Parathyroid adenoma (tissue), 2 donors: ENCODE results near the gene TMEM95.
A peak's percentile ranks its signal among the peaks of the same experiment; 100 is the strongest.

Experiments used
- H2AFZ ChIP-seq: fragments of 300-600 bp; sonication (generic); one replicate; pipeline ENCODE4 v1.7.0; 2017; ENCODE audit warnings: antibody characterized with exemption, mild to moderate bottlenecking
- H3K27ac ChIP-seq: fragments of 300-600 bp; sonication (generic); one replicate; pipeline ENCODE4 v1.7.0; 2017
- H3K27me3 ChIP-seq: fragments of 300-600 bp; sonication (generic); one replicate; pipeline ENCODE4 v1.7.0; 2017; ENCODE audit warnings: low read length; ENCODE audit not compliant: control insufficient read depth, insufficient read depth
- H3K36me3 ChIP-seq: fragments of 300-600 bp; sonication (generic); one replicate; pipeline ENCODE4 v1.7.0; 2017; ENCODE audit warnings: low read length; ENCODE audit not compliant: control insufficient read depth, insufficient read depth
- H3K4me1 ChIP-seq: fragments of 300-600 bp; sonication (generic); one replicate; pipeline ENCODE4 v1.7.0; 2017; ENCODE audit warnings: control low read depth
- H3K4me2 ChIP-seq: fragments of 300-600 bp; sonication (generic); one replicate; pipeline ENCODE4 v1.7.0; 2017; ENCODE audit warnings: low read length
- H3K4me3 ChIP-seq: fragments of 300-600 bp; sonication (generic); one replicate; pipeline ENCODE4 v1.7.0; 2017; ENCODE audit warnings: low read depth, low read length
- H3K79me2 ChIP-seq: fragments of 300-600 bp; sonication (generic); one replicate; pipeline ENCODE4 v1.7.0; 2017; ENCODE audit warnings: control low read depth
- H3K9ac ChIP-seq: fragments of 300-600 bp; sonication (generic); one replicate; pipeline ENCODE4 v1.7.0; 2017; ENCODE audit warnings: mild to moderate bottlenecking
- H3K9me3 ChIP-seq: fragments of 300-600 bp; sonication (generic); one replicate; pipeline ENCODE4 v1.7.0; 2017; ENCODE audit warnings: low read length; ENCODE audit not compliant: control insufficient read depth
- TF ChIP-seq, protein P1 (sequence below): fragments of 300-600 bp; sonication (generic); IDR thresholded peaks from one replicate; pipeline ENCODE4 v1.7.0; 2017; ENCODE audit warnings: antibody characterized with exemption, mild to moderate bottlenecking
- donor health status: primary hyperparathyroidism.

The TMEM95 gene

DNA sequence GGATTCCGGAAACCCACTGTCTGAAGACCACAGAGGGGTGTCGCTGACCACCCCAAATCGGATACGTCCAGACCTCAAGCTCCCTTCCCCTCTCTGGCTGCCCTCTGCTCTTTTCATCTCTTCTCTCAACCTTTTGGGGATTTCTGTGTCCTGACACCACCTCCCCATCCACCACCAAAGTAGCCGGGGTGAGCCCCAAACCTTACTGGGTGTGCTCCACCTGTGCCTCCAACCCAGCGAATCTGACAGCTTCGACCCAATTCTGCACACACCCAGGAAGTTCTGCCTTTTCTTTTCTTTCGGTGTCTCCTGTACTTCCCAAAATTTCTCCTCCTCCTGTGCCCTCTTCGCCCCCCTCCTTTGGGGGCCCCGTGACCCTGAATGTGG lies 2.5 kb upstream of the TMEM95 start:
- peak overlapping the region; percentile 99 for H2AFZ ChIP-seq
- H3K4me1 ChIP-seq = peaks cover 34% of the 10 kb centered on the region
- H3K4me3 ChIP-seq = peak overlapping the region; percentile 82
- no peaks in the 10 kb centered on the region for H3K9me3 ChIP-seq
- H3K79me2 ChIP-seq = no peaks in the 10 kb centered on the region
- TF ChIP-seq, protein P1, sequence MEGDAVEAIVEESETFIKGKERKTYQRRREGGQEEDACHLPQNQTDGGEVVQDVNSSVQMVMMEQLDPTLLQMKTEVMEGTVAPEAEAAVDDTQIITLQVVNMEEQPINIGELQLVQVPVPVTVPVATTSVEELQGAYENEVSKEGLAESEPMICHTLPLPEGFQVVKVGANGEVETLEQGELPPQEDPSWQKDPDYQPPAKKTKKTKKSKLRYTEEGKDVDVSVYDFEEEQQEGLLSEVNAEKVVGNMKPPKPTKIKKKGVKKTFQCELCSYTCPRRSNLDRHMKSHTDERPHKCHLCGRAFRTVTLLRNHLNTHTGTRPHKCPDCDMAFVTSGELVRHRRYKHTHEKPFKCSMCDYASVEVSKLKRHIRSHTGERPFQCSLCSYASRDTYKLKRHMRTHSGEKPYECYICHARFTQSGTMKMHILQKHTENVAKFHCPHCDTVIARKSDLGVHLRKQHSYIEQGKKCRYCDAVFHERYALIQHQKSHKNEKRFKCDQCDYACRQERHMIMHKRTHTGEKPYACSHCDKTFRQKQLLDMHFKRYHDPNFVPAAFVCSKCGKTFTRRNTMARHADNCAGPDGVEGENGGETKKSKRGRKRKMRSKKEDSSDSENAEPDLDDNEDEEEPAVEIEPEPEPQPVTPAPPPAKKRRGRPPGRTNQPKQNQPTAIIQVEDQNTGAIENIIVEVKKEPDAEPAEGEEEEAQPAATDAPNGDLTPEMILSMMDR = no peak
- no peaks in the 10 kb centered on the region for H3K36me3 ChIP-seq
- peak overlapping the region; percentile 99 for H3K27ac ChIP-seq
- H3K27me3 ChIP-seq = no peaks in the 10 kb centered on the region
- H3K4me2 ChIP-seq = peak overlapping the region; percentile 70
- peak overlapping the region; percentile 95 for H3K9ac ChIP-seq

GRCh38 chr17:7352910-7353635 lies 1.9 kb upstream of the TMEM95 start:
- no peak overlapping the region for H3K9ac ChIP-seq
- peaks cover 30% of the 10 kb centered on the region for H3K4me1 ChIP-seq
- TF ChIP-seq, protein P1 = no peak
- H2AFZ ChIP-seq = no peak overlapping the region
- peak overlapping the region; percentile 70 for H3K4me2 ChIP-seq
- no peak overlapping the region for H3K27ac ChIP-seq
- H3K9me3 ChIP-seq = no peaks in the 10 kb centered on the region
- H3K79me2 ChIP-seq = no peaks in the 10 kb centered on the region
- H3K36me3 ChIP-seq = no peaks in the 10 kb centered on the region
- peak overlapping the region; percentile 82 for H3K4me3 ChIP-seq
- H3K27me3 ChIP-seq = no peaks in the 10 kb centered on the region

- Histone ChIP-seq H3K9me3 (no peaks in the 10 kb centered on the region), H3K27me3 (no peaks in the 10 kb centered on the region), H3K27ac (no peak overlapping the region), H3K4me2 (peak overlapping the region; percentile 20), H3K36me3 (no peaks in the 10 kb centered on the region), H3K4me1 (peaks cover 19% of the 10 kb centered on the region), H3K4me3 (no peak overlapping the region), H3K9ac (no peak overlapping the region), H3K79me2 (no peaks in the 10 kb centered on the region), H2AFZ (no peak overlapping the region)
- TF ChIP-seq, protein P1 = no peak
These were observed 603 bp upstream of the TMEM95 start for GRCh38 chr17:7354262-7354843.

GRCh38 chr17:7355573-7355972 lies 617 bp downstream of the TMEM95 start:
- no peak overlapping the region for H3K4me3 ChIP-seq
- no peaks in the 10 kb centered on the region for H3K9me3 ChIP-seq
- no peaks in the 10 kb centered on the region for H3K36me3 ChIP-seq
- peaks cover 13% of the 10 kb centered on the region for H3K4me1 ChIP-seq
- no peaks in the 10 kb centered on the region for H3K27me3 ChIP-seq
- no peak overlapping the region for H3K4me2 ChIP-seq
- no peaks in the 10 kb centered on the region for H3K79me2 ChIP-seq
- no peak overlapping the region for H3K9ac ChIP-seq
- TF ChIP-seq, protein P1 = no peak
- no peak overlapping the region for H3K27ac ChIP-seq
- no peak overlapping the region for H2AFZ ChIP-seq
